ENCODE results near the gene NCR3LG1.

NCR3LG1 gene

DNA sequence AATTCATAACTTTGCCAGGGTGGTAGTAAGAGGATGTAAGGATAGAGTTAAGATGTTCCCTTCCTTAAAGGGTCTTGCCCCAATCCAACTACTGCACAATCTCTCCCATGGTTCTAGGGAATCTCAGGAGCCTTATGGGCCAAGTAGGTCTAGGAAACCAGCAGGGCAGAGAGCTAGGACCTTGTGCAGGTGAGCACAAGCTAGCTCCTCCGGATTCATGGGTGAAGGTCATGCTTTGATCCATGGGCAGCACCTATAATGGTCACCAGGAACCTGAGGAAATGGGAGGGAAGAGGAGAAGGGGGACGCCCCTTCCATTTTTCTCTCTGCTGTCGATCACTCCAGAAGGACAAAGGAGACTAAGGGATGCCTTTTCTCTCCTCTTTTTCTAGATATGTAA is 20.0 kb downstream of the NCR3LG1 start:
- DNase-seq: no peak

DNA sequence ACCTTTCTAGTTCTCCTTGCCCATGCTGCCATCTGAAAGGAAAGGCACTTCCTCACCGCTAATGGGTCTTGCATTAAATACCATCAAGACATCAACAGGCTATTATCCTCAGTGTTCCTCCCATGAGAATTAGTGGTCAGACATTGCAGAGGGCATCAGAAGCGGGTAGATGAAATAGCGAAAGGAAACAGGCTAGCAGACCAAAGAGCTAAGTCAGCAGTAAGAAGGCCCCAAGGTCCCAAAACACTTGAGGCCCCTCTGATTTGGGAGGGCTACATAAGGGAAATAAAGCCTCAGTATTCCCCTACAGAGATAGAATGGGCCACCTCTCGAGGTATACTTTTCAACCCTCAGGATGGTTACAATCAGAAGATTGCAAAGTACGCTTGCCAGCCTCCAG is 23.9 kb downstream of the NCR3LG1 start:
- DNase-seq: no peak

DNA sequence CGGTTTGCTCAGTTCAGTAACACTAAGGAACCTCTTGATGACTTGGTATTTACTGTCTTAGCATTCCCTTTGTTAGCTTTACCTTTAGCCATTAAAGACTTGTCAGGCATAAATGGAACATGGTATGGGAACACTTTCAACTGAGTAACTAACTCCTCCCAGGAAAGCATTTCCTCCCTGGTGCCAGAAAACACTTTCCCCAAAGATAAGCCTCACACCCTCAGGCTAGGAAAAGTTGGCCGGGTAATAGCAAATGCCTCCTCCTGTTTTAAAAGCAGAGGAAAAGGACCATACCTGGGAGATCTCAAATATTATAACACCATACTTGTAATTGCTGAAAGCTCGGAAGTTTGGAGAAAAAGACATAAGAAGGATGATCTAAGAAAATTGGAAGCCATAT is 24.9 kb downstream of the NCR3LG1 start:
- DNase-seq: no peak

DNA sequence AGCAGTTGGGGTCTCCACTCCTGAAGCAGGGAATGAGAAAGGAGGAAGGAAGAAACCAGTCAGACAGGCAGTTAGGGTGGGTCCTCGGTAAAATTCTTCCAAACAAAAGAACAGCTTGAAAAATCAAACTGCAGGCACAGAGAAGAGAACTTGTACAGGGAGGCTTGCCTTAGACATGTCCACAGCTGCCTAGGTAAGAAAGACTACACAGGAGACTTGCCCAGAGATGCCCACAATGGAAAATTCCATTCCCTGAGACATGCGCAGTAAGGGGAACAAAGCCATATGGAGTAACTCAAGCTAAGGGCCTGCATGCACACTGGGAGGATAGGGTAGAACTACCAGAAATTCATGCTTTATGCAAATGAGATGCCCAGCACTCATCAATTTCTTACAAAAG is 27.1 kb downstream of the NCR3LG1 start:
- no peak for DNase-seq

DNA sequence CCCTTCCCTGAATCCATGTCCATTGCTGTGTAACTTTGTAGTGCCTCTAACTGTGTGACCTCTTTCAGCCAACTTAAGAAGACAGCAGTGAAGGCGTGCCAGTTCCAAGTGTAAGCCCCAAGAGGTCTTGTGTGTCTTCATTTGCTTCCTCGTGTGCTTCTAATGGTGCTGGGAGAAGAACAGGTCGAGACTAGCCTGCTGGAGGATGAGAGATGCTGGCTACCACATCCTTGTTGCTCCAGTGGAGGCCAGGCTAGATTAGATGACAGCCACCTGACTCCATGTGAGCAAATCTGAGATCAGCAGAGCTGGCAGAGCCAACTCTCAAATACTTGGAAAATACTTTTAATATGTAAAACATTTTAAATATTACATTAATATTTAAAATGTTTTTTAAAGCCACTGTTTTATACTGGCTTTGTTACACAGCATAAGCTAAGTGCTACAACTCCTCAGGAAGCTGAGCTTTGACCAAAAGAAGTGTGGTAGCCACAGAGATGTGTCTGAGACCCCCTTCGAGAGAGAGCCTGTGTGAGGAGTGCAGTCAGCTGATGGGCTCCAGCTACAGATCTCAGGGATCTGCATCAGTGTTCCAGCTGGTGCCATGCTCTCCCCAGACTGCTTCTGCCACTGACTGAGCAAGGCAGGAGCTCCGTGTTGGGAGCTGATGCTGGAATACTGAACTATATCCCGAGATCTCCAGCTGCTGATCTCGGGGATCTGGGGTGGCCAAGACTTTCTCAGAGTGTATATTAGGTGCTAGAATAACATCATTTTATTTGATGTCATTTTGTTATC is 28.0 kb downstream of the NCR3LG1 start:
- DNase-seq: no peak

DNA sequence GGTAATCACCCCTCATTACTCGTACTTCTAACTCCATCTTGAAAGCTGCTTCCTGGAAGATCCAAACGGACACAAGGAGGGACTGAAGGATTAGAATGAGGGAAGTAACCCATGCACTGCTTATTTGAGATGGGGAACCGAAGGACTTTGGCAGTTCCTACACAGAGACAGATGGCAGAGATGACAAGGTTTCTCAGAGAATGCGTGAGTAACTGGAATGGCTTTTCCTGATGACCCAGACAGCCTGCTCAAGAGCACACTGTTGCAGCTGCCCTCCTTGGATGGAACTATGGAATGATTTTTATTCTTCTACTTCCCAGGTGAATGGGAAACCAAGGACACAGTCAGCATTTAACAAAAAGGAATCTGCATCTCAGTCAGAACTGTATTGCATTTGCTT is 29.6 kb downstream of the NCR3LG1 start:
- no peak for DNase-seq

DNA sequence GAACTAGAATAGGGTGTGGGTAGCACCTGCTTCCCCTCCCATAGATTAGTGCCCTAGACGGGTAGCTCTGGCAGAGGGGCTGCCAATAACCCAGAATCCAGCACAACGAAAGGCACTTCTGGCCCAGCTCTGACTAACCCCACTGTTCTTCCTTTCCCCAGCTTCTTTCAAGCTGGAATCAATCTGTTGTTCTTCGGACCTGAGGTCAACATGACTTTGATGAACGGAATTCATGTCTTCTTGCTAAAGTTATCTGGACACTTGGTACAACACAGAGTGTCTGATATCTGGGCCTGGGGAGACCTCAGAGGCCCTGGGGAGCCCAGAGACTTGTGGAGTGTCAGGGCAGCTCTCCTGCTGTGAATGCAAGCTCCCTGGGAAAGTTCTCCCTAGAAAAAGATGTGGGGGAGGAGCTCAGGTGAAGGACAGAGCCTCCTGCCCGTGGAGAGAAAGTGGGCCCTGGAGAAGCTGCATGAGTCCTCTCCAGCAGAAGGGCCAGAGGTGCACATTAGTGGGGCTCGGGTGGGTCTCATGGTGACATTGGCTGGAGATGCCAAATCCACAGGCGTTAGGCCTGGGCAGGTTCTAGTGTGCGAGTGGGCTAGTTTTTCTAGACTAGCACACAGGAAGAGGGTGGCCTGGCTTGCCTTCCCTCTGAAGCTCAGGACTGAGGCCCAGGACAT is 30.6 kb downstream of the NCR3LG1 start:
- DNase-seq: no peak

DNA sequence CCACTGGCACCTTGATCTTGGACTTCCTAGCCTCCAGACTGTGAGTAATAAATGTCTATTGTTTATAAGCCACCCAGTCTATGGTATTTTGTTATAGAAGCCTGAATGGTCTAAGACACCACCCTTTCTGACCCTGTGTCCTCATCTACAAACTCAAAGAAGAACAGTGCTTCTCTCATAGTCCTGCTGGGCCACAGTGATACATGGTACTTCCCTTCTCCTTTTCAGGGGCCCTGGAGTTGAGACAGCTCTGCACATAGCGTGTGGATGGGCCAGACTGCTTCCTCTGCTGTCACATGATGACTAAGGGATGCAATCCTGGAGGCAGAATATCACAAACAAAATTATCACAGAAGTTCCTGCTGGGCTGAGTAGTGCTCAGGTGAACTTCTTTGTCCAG is 31.9 kb downstream of the NCR3LG1 start:
- no peak for DNase-seq

DNA sequence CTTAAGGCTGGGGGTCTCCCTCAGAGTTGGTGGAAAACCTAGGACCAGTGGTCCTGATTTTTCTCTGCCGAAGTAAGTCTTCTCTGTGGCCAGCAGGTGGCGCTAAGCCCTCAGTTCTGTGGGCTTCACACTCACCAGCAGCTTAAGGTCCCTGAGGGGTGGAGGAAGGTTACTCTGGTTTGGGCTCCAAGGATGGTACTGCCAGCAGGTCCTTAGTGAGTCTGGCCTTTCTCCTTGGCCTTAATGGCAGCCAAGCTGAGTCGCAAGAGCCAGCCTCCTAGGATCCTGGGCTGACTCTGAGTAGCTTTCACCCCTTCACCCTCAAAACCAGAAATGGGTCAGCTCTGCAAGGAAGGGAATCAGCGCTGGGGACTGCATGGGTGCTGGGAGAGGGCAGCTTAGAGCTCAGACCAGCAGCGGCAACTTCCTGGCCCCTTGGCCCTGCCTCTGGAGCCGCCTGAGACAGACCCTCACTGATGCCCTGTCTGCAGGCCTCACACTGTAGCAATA is 32.5 kb downstream of the NCR3LG1 start:
- DNase-seq: peak; percentile 77

DNA sequence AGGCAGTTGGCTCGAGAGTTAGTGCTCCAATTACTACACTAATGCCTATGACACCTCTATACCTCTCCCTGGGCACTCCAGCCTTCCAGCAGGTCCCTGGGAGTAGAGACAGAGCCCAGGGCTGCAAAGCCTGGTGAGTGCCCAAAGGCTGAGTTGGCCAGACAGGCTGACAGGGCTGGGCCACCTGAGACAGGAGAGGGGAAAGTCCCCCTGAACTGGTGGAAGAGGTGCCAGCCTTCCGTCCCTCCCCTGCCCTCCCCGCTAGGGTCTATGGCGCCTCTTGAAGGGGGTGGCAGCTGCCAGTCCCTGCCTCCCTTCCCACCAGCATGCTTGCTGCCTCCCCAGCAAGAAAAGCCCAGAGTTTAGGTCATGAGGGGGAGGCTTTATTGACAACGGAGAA is 33.9 kb downstream of the NCR3LG1 start:
- no peak for DNase-seq

DNA sequence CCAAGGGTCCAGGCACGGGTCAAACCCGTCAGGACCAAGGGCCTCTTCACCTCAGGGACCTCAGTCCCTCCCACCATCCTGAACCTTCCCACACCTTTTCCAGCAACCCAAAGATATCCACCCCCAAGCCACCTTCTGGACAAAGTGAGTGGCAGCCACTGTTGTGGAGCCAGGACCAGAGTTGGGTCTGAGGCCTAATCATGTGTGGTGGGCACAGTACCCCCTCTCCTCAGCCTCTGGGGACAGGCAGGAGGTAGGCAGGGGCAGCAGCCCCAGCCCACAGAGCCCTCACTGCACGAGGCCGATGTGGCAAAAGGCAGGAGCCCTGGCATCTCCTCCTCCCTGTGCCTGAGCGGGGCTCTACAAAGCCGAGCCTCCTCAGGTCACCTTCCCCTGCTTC is 34.3 kb downstream of the NCR3LG1 start:
- DNase-seq: no peak

DNA sequence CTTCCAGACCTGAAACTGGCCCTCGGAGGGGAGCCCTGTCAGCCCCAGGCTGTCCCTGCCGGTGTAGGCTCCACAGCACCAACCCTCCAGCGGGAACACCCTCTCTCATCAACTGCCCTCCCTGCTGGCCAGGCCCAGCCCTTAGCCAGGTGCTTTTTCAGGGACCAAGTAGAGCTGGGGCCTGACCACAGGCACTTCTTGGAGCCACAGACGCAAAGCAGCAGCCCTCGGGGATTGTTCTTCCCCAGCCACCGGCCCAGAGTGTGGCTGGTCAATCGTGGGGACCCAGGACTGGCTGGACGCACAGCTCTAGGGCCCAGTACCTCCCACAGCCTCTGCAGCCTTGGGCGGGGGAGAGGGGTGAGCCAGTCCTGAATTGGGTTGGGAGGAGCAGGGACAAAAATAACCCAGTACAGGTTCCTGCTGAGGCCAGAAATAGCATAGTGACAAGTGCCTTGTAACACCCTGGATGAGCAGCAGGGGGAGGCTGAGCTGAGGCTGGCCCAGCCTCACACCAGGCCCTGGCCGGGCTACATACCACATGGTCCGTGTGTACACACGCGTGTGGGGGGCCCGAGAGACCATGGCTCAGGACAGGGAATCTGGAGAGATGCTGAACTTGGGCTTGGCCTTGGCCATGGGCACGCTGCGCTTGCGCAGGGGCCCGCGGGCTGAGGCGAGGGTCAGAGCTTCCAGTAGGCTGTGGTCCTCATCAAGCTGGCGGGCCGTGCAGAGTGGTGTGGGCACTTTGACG is 34.9 kb downstream of the NCR3LG1 start:
- peak; percentile 39 for DNase-seq

DNA sequence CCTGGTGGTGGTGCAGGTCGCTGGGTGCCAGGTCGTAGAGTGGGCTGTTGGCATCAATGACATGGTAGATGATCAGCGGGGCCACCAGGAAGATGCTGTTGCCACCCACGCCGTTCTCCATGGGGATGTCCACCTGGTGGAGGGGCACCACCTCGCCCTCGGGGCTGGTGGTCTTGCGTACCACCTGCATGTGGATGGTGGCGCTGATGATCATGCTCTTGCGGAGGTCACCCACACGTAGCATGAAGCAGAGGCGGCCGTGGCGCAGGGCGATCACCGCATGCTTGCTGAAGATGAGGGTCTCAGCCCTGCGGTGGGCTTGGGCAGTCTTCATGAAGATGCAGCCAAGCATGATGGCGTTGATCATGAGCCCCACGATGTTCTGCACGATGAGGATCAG is 35.7 kb downstream of the NCR3LG1 start:
- DNase-seq: no peak

DNA sequence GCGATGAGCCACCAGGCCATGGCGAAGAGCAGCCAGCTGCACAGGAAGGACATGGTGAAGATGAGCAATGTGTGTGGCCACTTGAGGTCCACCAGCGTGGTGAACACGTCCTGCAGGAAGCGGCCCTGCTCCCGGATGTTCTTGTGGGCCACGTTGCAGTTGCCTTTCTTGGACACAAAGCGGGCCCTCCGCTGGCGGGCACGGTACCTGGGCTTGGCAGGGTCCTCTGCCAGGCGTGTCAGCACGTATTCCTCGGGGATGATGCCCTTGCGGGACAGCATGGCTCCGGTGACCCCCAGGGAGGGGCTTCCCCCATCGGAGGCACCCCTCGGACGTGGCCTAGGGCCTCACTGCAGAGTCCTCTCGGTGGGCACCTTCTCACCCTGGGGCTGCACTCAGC is 36.2 kb downstream of the NCR3LG1 start:
- DNase-seq: no peak

DNA sequence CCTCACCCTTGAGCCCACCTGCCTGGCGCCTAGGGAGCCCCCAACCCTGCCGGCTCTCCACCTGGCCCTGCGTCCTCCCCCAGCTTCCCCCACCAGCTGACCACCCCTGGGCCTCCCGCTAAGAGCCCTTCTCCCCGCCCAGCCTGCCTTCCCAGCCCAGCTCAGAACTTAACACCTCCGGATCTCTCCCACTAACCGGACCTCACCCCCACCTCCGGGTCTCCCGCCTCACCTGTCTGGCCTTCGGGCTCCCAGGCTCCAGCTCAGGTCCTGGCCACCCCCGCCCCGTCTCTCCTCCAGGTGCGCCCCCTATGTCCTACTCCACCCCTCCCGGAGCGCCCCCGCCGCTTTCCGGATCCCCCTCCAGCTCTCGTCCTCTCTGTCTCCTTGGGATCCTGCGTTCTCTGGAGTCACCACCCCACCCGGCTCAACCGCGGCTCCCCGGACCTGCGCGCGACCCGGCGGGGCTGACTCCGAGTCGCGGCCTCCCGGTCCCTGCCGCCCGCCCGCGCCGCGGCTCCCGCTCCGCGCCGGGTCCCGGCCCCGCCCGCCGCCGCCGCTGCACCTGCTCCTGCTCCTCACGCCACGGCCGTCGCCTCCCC is 37.1 kb downstream of the NCR3LG1 start, which contains the start of gene KCNJ11:
Gene KCNJ11, minus strand, starts transcription at position 51 of the 602 bp plus-strand sequence. CDS start 568 bp downstream, outside the sequence.
- no peak for DNase-seq

DNA sequence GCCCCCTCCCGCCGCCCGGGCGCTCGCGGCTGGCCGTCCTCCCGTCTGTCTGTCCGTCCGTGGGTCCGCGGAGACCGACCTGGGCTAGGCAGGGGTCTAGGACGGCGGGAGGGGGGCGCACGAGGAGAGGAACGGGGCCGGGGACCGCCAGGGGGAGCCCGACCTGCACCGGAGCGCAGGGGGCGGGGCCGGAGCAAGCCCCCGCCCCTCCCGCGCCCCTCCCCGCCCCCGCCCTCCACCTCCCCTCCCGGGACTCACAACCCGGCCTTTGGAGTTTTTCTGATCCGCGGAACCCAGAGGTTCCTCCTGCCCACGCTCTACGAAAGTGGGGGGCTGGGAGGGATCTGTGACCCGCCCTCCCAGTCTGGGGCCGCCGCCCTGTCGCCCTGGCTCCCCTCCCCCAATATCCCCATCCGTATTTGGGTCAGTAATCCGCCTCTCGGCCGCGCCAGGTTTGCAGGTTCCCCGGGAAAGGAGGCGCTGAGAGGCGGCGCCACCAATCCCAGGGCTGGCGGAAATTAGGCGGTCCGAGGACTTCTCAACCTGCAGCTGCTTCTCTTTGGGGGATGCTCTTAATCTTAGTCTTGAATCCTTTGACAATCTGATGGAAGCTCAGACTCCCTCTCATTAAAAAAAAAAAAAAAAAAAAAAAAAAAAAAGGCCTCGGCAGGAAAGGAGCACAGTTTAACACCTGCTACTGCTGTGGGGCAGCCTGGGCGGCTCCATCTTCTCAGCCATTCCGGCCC is 37.8 kb downstream of the NCR3LG1 start:
- DNase-seq: peak; percentile 68

DNA sequence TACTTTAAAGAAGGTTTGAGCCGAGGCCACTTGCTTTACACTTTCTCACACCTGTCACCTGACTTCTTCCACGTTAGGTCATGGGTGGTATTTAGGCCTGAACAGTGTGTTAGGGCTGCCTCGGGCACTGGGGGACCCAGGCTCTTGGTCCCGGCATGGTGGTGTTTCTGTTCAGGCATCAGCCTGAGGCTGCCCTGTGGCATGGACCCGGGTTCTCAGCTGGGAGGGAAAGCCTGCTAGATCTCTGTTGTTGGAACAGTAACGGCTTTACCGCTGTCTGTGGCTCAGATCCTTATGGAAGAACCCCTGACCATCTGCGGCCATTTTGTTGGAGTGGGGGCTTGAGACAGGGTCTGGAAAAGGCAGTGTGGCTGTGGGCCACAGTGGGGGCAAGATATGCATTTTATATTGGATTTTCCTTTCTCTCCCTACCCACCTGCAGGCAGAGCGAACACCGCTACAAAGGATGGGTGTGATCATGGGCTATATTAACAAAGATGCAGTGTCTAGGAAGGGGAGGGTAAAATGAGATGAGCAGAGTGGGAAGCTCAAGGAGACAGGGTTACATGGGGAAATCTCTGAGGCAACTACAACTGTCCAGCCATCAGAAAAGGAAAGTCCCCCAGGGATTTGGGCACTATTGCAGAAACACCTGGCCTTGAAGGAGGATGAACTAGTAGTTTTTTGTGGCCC is 38.5 kb downstream of the NCR3LG1 start:
- DNase-seq: no peak

DNA sequence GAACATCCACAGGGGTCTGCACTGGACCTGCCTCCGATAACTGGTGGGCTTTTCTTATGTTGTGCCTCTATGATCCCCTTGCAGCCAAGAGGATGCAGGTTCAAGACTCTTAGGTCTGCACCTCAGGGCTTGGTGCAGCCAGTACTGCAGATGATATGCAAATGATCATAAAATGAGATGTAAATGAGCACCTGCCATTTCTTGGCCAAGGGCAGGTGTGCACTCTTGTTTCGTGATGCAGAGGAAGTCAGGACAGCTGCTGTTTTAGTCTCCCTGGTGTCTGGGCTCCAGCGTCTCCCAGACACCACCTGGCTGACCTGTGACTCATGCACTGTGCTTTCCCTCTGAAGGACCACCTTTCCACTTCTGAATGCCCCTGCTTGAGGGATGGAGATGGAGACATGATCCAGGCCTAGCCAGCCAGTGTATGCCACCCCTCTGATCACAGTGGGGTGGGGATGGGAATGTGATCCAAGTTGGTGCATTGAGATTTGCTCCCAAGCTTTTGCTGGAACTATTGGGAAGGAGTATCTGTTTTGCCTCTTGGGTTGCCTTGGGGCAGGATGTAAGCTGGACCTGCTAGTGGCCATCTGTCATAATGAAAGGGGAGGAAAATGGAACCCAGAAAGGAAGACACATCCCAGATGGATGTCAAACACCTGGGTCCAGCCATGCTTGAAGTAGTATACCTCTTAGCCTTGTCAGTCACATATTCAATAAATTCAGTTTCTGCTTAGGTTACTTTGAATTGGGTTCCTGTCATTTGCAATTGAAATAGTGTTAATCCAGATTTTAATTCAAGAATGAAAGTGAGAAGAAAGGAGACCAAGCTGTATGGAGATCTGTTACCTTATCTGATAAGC is 40.1 kb downstream of the NCR3LG1 start:
- no peak for DNase-seq

DNA sequence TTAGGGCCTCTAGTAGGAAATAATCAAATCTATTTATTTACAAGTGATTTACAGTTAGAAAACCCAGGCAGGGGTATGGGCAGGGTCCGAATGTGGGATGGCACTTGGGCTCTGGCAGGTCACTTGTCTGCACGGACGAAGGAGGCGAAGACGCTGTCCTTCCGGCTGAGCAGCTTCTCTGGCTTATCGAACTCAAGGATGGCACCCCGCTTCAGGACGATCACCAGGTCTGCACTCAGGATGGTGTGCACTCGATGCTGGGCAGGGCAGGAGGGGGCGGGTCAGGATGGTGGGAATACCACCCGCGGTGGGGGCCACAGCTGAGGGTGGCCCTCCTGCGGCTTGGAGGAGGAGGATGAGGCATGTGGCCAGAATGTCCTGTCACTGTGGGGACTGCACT is 41.3 kb downstream of the NCR3LG1 start:
- DNase-seq: no peak

DNA sequence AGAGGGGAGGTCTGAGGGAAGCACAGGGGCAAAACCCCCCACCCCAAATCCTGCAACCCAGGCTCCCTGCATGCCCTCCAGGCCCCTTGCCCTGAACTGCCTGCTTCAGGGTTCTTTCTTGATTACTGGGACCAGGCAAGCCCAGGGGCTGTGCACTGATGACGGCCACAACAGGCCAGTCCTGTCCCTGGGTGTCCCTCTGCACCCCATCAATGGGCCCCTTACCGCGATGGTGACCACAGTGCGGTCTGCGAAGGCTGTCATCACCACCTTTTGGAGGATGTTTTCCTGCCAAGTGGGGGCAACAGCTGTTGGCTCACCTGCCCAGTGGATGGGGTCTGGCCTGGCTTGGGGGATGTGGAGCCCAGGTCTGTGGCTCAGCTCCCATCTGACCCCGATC is 41.9 kb downstream of the NCR3LG1 start:
- no peak for DNase-seq

Data from stimulated activated CD4-positive, alpha-beta T cell treated with anti-CD3 and anti-CD28 coated beads, Interleukin-1b, Interleukin-23, amount 100 ng/mL, for 48 hours (primary cell).